H9 (cell line): Measurements from ENCODE around the gene TBC1D19. TPM values are rescaled to one million over a fixed set of nuclear protein-coding genes. Genes with fewer than 3 reads are reported as not detected.

Source experiments
- DNase-seq: peaks from one replicate; pipeline ENCODE4 v3.0.0-alpha.2; 2017
- H2AFZ ChIP-seq: one replicate; pipeline ENCODE4 v1.6.1; 2013; ENCODE audit warnings: mild to moderate bottlenecking, low read length, control low read depth, moderate library complexity
- H2AK5ac ChIP-seq: 2 replicates; pipeline ENCODE4 v1.6.1; 2013; ENCODE audit warnings: low read length, control low read depth, mixed read lengths; ENCODE audit not compliant: insufficient read length
- H2BK120ac ChIP-seq: one replicate; pipeline ENCODE4 v1.6.1; 2013; ENCODE audit warnings: low read depth, mild to moderate bottlenecking, low read length, control low read depth, inconsistent platforms; ENCODE audit not compliant: poor library complexity, severe bottlenecking
- H2BK12ac ChIP-seq: 2 replicates; pipeline ENCODE4 v1.6.1; 2013; ENCODE audit warnings: low read length, control low read depth, mixed read lengths, low read depth; ENCODE audit not compliant: insufficient read length
- H2BK15ac ChIP-seq: 2 replicates; pipeline ENCODE4 v1.6.1; 2013; ENCODE audit warnings: low read depth, low read length, control low read depth
- H2BK20ac ChIP-seq: one replicate; pipeline ENCODE4 v1.6.1; 2013; ENCODE audit warnings: low read depth, mild to moderate bottlenecking, low read length, control low read depth, inconsistent platforms; ENCODE audit not compliant: poor library complexity, severe bottlenecking
- H2BK5ac ChIP-seq: 2 replicates; pipeline ENCODE4 v1.6.1; 2013; ENCODE audit warnings: low read length, control low read depth, mixed read lengths; ENCODE audit not compliant: insufficient read length
- H3K14ac ChIP-seq: 2 replicates; pipeline ENCODE4 v1.6.1; 2013; ENCODE audit warnings: low read length, control low read depth; ENCODE audit not compliant: insufficient read depth
- H3K18ac ChIP-seq: 2 replicates; pipeline ENCODE4 v1.6.1; 2013; ENCODE audit warnings: low read depth, mild to moderate bottlenecking, mixed read lengths, low read length, control low read depth; ENCODE audit not compliant: insufficient read length
- H3K23ac ChIP-seq: 2 replicates; pipeline ENCODE4 v1.6.1; 2013; ENCODE audit warnings: low read length, control low read depth, mixed read lengths, low read depth; ENCODE audit not compliant: insufficient read length
- H3K23me2 ChIP-seq: 2 replicates; pipeline ENCODE4 v1.6.1; 2013; ENCODE audit warnings: low read depth, mild to moderate bottlenecking, mixed read lengths, low read length, control low read depth; ENCODE audit not compliant: insufficient read length, poor library complexity, severe bottlenecking
- H3K27ac ChIP-seq: 2 replicates; pipeline ENCODE4 v1.5.1; 2013; ENCODE audit warnings: low read length, control low read depth, mixed read lengths, low read depth; ENCODE audit not compliant: insufficient read length
- H3K27me3 ChIP-seq: 2 replicates; pipeline ENCODE4 v1.6.1; 2013; ENCODE audit warnings: low read length, control low read depth, inconsistent platforms; ENCODE audit not compliant: insufficient read depth
- H3K4ac ChIP-seq: 2 replicates; pipeline ENCODE4 v1.6.1; 2013; ENCODE audit warnings: low read depth, mild to moderate bottlenecking, control low read depth, inconsistent platforms, low read length, moderate library complexity
- H3K4me1 ChIP-seq: 2 replicates; pipeline ENCODE4 v1.6.1; 2013; ENCODE audit warnings: low read length, control low read depth, inconsistent platforms; ENCODE audit not compliant: insufficient read depth
- H3K4me2 ChIP-seq: 2 replicates; pipeline ENCODE4 v1.6.1; 2013; ENCODE audit warnings: low read length, control low read depth, mixed read lengths; ENCODE audit not compliant: insufficient read length, insufficient read depth
- H3K56ac ChIP-seq: 2 replicates; pipeline ENCODE4 v1.6.1; 2013; ENCODE audit warnings: low read depth, mild to moderate bottlenecking, mixed read lengths, low read length, control low read depth; ENCODE audit not compliant: insufficient read length
- H3K79me1 ChIP-seq: 2 replicates; pipeline ENCODE4 v1.6.1; 2013; ENCODE audit warnings: low read depth, mild to moderate bottlenecking, moderate library complexity, low read length, control low read depth, inconsistent platforms; ENCODE audit not compliant: insufficient read depth, poor library complexity, severe bottlenecking
- H3K79me2 ChIP-seq: 2 replicates; pipeline ENCODE4 v1.6.1; 2013; ENCODE audit warnings: low read length, control low read depth, inconsistent platforms; ENCODE audit not compliant: insufficient read depth
- H3K9ac ChIP-seq: 2 replicates; pipeline ENCODE4 v1.6.1; 2013; ENCODE audit warnings: low read length, control low read depth, mixed read lengths; ENCODE audit not compliant: insufficient read length; ENCODE audit errors: extremely low read depth
- H3K9me3 ChIP-seq: one replicate; pipeline ENCODE4 v1.6.1; 2013; ENCODE audit warnings: low read depth, low read length, inconsistent platforms; ENCODE audit not compliant: control insufficient read depth
- H3T11ph ChIP-seq: one replicate; pipeline ENCODE4 v1.6.1; 2013; ENCODE audit warnings: mild to moderate bottlenecking, low read length, control low read depth, inconsistent platforms
- H4K20me1 ChIP-seq: one replicate; pipeline ENCODE4 v1.6.1; 2013; ENCODE audit not compliant: control insufficient read depth, insufficient read length, insufficient read depth
- H4K5ac ChIP-seq: 2 replicates; pipeline ENCODE4 v1.6.1; 2013; ENCODE audit warnings: low read depth, mild to moderate bottlenecking, mixed read lengths, low read length, control low read depth; ENCODE audit not compliant: insufficient read length
- H4K8ac ChIP-seq: replicated peaks from 2 replicates; pipeline ENCODE4 v1.6.1; 2013; ENCODE audit warnings: low read length, control low read depth, mixed read lengths, low read depth; ENCODE audit not compliant: insufficient read length
- H4K91ac ChIP-seq: 2 replicates; pipeline ENCODE4 v1.6.1; 2013; ENCODE audit warnings: low read depth, mild to moderate bottlenecking, moderate library complexity, mixed read lengths, low read length, control low read depth; ENCODE audit not compliant: insufficient read length
- H3K27ac Mint-ChIP-seq, 3 experiments: 2 replicates in 2 of 3; 3 replicates in 1 of 3; pipeline ENCODE4 v1.8.0; 2020 to 2021; ENCODE audit warnings: mixed read lengths in 3 of 3, mild to moderate bottlenecking in 1 of 3, moderate library complexity in 1 of 3
- H3K27me3 Mint-ChIP-seq: 2 replicates; pipeline ENCODE4 v1.8.0; 2021; ENCODE audit warnings: low read depth, mild to moderate bottlenecking, moderate library complexity, mixed read lengths
- H3K36me3 Mint-ChIP-seq, 3 experiments: 2 replicates in 2 of 3; 3 replicates in 1 of 3; pipeline ENCODE4 v1.8.0; 2020 to 2021; ENCODE audit warnings: low read depth in 3 of 3, mixed read lengths in 3 of 3; ENCODE audit not compliant: insufficient read depth in 1 of 3
- H3K4me1 Mint-ChIP-seq, 2 experiments: 2 replicates each; pipeline ENCODE4 v1.8.0; 2020; ENCODE audit warnings: mixed read lengths in 2 of 2
- H3K4me3 Mint-ChIP-seq, 2 experiments: 2 replicates in 1 of 2; 3 replicates in 1 of 2; pipeline ENCODE4 v1.8.0; 2020 to 2021; ENCODE audit warnings: mild to moderate bottlenecking in 2 of 2, mixed read lengths in 2 of 2, moderate library complexity in 1 of 2
- H3K9me3 Mint-ChIP-seq, 2 experiments: 2 replicates in 1 of 2; 3 replicates in 1 of 2; pipeline ENCODE4 v1.8.0; 2020; ENCODE audit warnings: mild to moderate bottlenecking in 2 of 2, mixed read lengths in 2 of 2, moderate library complexity in 1 of 2
- WGBS: extraction: QIAGEN DNeasy Blood & Tissue Kit; methylation state at CpG from one replicate; pipeline ENCODE4 v1.1.7; 2013; ENCODE audit warnings: missing lambda C conversion rate, low lambda C conversion rate, mixed read lengths; ENCODE audit not compliant: insufficient read length; ENCODE audit errors: extremely low coverage; 5-methylcytosine and 5-hydroxymethylcytosine counted together
- total RNA-seq: library from RNA; stranded (reverse); gene quantifications from 2 replicates; pipeline ENCODE4 v1.2.1, GENCODE V29; 2021
- TF ChIP-seq, protein P1 (sequence below): fragments of 200-600 bp; sonication (generic); conservative IDR thresholded peaks from 3 replicates; pipeline ENCODE4 v1.8.0; 2021; ENCODE audit warnings: antibody characterized with exemption, mild to moderate bottlenecking

The TBC1D19 gene
- total RNA-seq, 1 experiment from 2014 or later = 3.2 TPM

DNA sequence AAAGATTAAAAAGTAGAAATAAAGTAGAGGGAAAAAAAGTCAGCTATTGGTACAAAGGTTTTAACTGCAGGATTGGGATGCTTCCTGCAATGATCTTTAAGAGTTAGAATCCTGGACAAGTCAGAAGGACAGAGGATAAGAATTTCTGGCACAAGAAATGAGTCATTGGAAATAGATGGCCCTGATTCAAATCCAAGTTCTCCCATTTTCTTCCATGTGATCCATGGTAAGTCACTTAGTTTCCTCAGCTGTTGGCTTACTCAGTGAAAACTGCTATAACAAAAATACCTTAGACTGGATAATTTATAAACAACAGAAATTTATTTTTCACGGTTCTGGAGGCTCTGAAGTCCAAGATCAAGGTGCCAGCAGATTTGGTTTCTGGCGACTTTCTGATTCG is 13.3 kb upstream of the TBC1D19 start:
- no peak overlapping the region for H3K4me2 ChIP-seq
- no peak overlapping the region for H2BK5ac ChIP-seq
- no peaks in the 10 kb centered on the region for H4K20me1 ChIP-seq
- Mint-ChIP-seq H3K4me3 (no peak overlapping the region), H3K27ac (no peak overlapping the region), H3K9me3 (no peaks in the 10 kb centered on the region), H3K27me3 (no peaks in the 10 kb centered on the region), H3K4me1 (peaks cover 6 to 7% of the 10 kb centered on the region in 2 experiments), H3K36me3 (no peaks in the 10 kb centered on the region)
- no peak overlapping the region for H3K4ac ChIP-seq
- no peak overlapping the region for H3K9ac ChIP-seq
- H3T11ph ChIP-seq = no peak overlapping the region
- H3K79me1 ChIP-seq = no peaks in the 10 kb centered on the region
- no peak overlapping the region for H3K23ac ChIP-seq
- no peaks in the 10 kb centered on the region for H3K23me2 ChIP-seq
- no peak overlapping the region for H4K8ac ChIP-seq
- no peaks in the 10 kb centered on the region for H3K79me2 ChIP-seq
- no peak overlapping the region for H2AK5ac ChIP-seq
- no peak overlapping the region for H2BK20ac ChIP-seq
- H4K5ac ChIP-seq = no peak overlapping the region
- no peak overlapping the region for H3K14ac ChIP-seq
- WGBS = no CpG with 5 or more reads among the region's 3 CpGs
- no peak overlapping the region for H4K91ac ChIP-seq
- TF ChIP-seq, protein P1, sequence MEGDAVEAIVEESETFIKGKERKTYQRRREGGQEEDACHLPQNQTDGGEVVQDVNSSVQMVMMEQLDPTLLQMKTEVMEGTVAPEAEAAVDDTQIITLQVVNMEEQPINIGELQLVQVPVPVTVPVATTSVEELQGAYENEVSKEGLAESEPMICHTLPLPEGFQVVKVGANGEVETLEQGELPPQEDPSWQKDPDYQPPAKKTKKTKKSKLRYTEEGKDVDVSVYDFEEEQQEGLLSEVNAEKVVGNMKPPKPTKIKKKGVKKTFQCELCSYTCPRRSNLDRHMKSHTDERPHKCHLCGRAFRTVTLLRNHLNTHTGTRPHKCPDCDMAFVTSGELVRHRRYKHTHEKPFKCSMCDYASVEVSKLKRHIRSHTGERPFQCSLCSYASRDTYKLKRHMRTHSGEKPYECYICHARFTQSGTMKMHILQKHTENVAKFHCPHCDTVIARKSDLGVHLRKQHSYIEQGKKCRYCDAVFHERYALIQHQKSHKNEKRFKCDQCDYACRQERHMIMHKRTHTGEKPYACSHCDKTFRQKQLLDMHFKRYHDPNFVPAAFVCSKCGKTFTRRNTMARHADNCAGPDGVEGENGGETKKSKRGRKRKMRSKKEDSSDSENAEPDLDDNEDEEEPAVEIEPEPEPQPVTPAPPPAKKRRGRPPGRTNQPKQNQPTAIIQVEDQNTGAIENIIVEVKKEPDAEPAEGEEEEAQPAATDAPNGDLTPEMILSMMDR = no peak
- no peaks in the 10 kb centered on the region for H3K27me3 ChIP-seq
- no peak overlapping the region for H2BK12ac ChIP-seq
- no peak overlapping the region for H3K56ac ChIP-seq
- H3K4me1 ChIP-seq = no peaks in the 10 kb centered on the region
- no peak overlapping the region for H3K27ac ChIP-seq
- H2AFZ ChIP-seq = no peak overlapping the region
- no peak for DNase-seq
- H2BK120ac ChIP-seq = no peak overlapping the region
- H3K18ac ChIP-seq = no peak overlapping the region
- H3K9me3 ChIP-seq = no peaks in the 10 kb centered on the region
- no peak overlapping the region for H2BK15ac ChIP-seq
